Neural cell (in vitro differentiated cells): ENCODE data around the gene HPCAL4.

Experiments used
- CTCF ChIP-seq: fragments of 450-650 bp; IDR thresholded peaks from 2 replicates; pipeline ENCODE4 v1.5.1; 2014; ENCODE audit warnings: antibody characterized with exemption, mild to moderate bottlenecking, moderate library complexity; ENCODE audit not compliant: poor library complexity, severe bottlenecking
- EZH2 ChIP-seq: fragments of 200-600, 300-800 bp; shearing (Covaris generic), sonication (generic); IDR thresholded peaks from 2 replicates; pipeline ENCODE4 v1.6.1; 2014; ENCODE audit warnings: antibody characterized with exemption, low read length, borderline replicate concordance, mild to moderate bottlenecking; ENCODE audit not compliant: insufficient read depth, poor library complexity, severe bottlenecking
- MXI1 ChIP-seq: fragments of 450-650 bp; conservative IDR thresholded peaks from 2 replicates; pipeline ENCODE4 v1.6.1; 2014; ENCODE audit warnings: antibody characterized with exemption, mild to moderate bottlenecking; ENCODE audit not compliant: poor library complexity, severe bottlenecking
- POLR2AphosphoS5 ChIP-seq: IDR thresholded peaks from 2 replicates; pipeline ENCODE4 v1.6.1; 2012
- REST ChIP-seq: IDR thresholded peaks from 2 replicates; pipeline ENCODE4 v1.6.1; 2012; ENCODE audit warnings: borderline replicate concordance
- SMC3 ChIP-seq: fragments of 450-650 bp; conservative IDR thresholded peaks from 2 replicates; pipeline ENCODE4 v1.6.1; 2014; ENCODE audit warnings: antibody characterized with exemption, mild to moderate bottlenecking, moderate library complexity; ENCODE audit not compliant: poor library complexity

GRCh38 chr1:39679821-39680220 lies 11.4 kb downstream of the HPCAL4 start:
- TF ChIP-seq MXI1 (no peak), SMC3 (no peak), CTCF (no peak), REST (no peak), EZH2 (no peak), POLR2AphosphoS5 (no peak)
